Nephron progenitor cell (in vitro differentiated cells): ENCODE data around the gene SBF2.

Source experiments
- DNase-seq: peaks from one replicate; pipeline ENCODE4 v3.0.0; 2021
- H3K27ac Mint-ChIP-seq: 2 replicates; pipeline ENCODE4 v1.8.0; 2021; ENCODE audit warnings: mild to moderate bottlenecking, moderate library complexity, mixed read lengths
- H3K27me3 Mint-ChIP-seq: 2 replicates; pipeline ENCODE4 v1.8.0; 2021; ENCODE audit warnings: mild to moderate bottlenecking, low read depth, mixed read lengths; ENCODE audit not compliant: poor library complexity
- H3K36me3 Mint-ChIP-seq: 2 replicates; pipeline ENCODE4 v1.8.0; 2021; ENCODE audit warnings: low read depth, mixed read lengths
- H3K4me1 Mint-ChIP-seq: 2 replicates; pipeline ENCODE4 v1.8.0; 2021; ENCODE audit warnings: mixed read lengths
- H3K4me3 Mint-ChIP-seq: 2 replicates; pipeline ENCODE4 v1.8.0; 2021; ENCODE audit warnings: mild to moderate bottlenecking, moderate library complexity, mixed read lengths
- H3K9me3 Mint-ChIP-seq: 2 replicates; pipeline ENCODE4 v1.8.0; 2021; ENCODE audit warnings: mild to moderate bottlenecking, moderate library complexity, mixed read lengths
- TF ChIP-seq, protein P1 (sequence below): fragments of 200-600 bp; sonication (generic); IDR thresholded peaks from 2 replicates; pipeline ENCODE4 v1.5.0; 2021; ENCODE audit warnings: antibody characterized with exemption

SBF2 gene

DNA sequence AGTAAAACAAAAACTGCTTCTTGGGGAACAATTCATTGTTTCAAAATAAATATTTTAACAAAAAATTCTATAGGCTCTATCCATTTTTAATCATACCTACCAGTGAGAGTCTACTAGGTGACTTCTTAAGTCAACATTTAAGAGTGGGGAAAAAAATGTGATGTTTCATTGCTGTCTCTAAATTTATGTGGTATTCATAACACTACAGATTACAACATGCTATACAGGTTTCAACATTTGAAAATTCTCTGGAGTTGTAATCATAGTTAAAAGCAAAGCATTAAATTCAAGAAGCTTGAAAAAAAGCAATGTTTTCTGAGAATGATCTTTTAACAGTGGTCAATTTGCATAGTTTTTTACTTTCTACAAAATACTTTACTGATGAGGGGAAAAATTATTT is 18.3 kb downstream of the SBF2 start:
- Mint-ChIP-seq H3K27me3 (no peaks in the 10 kb centered on the region), H3K9me3 (no peaks in the 10 kb centered on the region), H3K36me3 (peaks cover 7% of the 10 kb centered on the region), H3K27ac (no peak overlapping the region), H3K4me1 (peaks cover 7% of the 10 kb centered on the region), H3K4me3 (no peak overlapping the region)
- TF ChIP-seq, protein P1, sequence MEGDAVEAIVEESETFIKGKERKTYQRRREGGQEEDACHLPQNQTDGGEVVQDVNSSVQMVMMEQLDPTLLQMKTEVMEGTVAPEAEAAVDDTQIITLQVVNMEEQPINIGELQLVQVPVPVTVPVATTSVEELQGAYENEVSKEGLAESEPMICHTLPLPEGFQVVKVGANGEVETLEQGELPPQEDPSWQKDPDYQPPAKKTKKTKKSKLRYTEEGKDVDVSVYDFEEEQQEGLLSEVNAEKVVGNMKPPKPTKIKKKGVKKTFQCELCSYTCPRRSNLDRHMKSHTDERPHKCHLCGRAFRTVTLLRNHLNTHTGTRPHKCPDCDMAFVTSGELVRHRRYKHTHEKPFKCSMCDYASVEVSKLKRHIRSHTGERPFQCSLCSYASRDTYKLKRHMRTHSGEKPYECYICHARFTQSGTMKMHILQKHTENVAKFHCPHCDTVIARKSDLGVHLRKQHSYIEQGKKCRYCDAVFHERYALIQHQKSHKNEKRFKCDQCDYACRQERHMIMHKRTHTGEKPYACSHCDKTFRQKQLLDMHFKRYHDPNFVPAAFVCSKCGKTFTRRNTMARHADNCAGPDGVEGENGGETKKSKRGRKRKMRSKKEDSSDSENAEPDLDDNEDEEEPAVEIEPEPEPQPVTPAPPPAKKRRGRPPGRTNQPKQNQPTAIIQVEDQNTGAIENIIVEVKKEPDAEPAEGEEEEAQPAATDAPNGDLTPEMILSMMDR = no peak
- no peak for DNase-seq

DNA sequence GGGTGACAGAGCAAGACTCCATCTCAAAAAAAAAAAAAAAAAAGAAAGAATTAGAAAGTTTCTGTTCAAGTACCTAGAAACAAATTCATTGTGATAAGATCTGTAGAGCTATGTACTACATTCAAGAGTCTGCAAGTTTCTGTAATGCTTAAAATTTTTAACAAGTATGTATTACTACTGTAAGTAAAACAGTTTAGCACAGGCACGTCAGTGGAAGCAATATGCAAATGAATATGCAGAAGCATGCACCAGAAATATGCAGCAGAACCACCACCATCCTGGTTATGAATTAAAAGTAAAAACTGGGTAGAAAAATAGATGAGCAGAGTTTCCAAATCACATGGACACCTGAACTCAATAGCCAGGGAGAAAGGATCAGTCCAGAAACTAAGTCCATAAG is 19.3 kb downstream of the SBF2 start:
- H3K4me1 Mint-ChIP-seq = peaks cover 7% of the 10 kb centered on the region

DNA sequence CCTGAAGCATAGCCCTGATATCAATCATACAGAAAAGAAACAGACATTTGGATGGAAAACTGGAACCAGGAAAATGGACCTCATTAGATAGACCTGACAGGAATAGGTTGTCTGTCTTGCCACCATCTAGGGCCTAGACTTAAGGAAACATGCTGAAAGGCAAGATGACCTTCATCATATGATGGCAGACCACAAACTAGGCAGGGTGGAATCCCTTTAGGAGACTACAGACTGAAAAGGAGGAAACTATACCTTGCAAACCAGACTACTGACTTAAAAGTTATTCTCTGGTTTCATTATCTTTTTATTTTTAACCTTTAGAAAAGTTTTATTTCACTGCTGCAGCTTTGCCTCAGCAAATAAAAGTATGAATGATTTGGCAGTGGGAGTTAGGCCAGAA is 20.3 kb downstream of the SBF2 start:
- no peaks in the 10 kb centered on the region for H3K36me3 Mint-ChIP-seq
- TF ChIP-seq, protein P1 = no peak
- H3K4me1 Mint-ChIP-seq = peaks cover 7% of the 10 kb centered on the region
- no peak overlapping the region for H3K4me3 Mint-ChIP-seq
- H3K27ac Mint-ChIP-seq = no peak overlapping the region
- no peak for DNase-seq
- H3K9me3 Mint-ChIP-seq = no peaks in the 10 kb centered on the region
- peaks cover 3% of the 10 kb centered on the region for H3K27me3 Mint-ChIP-seq

More for the DNA sequence above, 19.3 kb downstream of the SBF2 start:
- Mint-ChIP-seq H3K27me3 (peaks cover 2% of the 10 kb centered on the region), H3K27ac (no peak overlapping the region), H3K4me3 (no peak overlapping the region), H3K36me3 (no peaks in the 10 kb centered on the region), H3K9me3 (no peaks in the 10 kb centered on the region)
- TF ChIP-seq, protein P1 = no peak
- DNase-seq = no peak

DNA sequence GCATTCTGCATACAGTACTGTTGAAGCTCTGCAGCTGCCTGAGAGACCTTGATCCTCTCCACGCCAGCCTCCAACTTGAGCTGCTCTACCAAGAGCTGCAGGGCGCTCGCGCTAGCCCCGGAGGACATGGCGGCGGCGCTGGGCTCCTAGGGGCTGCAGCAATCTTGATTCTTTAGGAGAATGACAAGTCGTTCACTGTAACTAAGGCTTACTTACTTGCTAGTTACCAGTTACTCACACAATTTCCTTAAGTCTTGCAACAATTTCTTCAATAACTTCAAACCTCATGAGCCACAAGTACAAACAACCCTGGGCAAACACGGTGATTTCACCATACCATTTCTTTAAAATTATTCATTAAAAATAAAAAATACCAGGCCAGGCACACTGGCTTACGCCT is 21.9 kb downstream of the SBF2 start:
- Mint-ChIP-seq H3K36me3 (no peaks in the 10 kb centered on the region), H3K9me3 (no peaks in the 10 kb centered on the region)

DNA sequence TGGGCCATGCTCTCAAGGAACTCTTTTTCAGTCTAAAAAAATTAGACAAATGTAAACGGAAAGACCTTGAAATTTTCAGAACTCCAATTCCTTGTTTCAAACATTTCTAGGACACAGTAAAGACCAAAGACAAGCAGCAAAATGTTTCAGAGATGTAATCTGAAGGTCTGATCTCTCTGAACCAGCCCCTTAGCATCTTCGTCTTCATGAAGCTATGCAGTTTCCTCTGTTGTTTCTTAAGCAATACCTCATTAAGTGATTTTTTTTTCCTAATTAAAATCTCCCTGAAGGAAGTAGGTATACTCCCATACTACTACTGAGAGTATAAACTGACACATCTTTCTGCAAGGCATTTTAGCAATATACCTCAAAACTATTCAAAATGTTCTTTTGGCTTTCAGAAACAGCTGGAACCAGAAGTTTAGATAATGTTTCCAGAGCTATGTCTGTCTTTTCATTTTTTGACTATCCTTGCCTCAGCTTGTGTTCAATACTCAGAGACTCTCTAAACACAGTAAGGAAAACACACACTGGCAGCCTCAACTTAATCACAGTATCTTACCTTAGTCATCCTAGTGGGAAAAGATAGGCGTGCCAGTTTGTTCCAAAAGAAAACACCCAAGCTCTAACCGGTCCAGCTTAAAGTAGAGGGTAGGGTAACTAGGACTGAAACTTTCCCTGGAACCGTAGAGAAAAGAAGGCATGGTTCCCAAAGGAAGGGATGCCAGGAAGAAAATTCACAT is 25.1 kb downstream of the SBF2 start:
- peaks cover 3% of the 10 kb centered on the region for H3K27me3 Mint-ChIP-seq
- H3K9me3 Mint-ChIP-seq = peaks cover 6% of the 10 kb centered on the region
- no peak overlapping the region for H3K4me3 Mint-ChIP-seq
- H3K27ac Mint-ChIP-seq = no peak overlapping the region
- H3K36me3 Mint-ChIP-seq = peaks cover 7% of the 10 kb centered on the region
- no peak for DNase-seq
- TF ChIP-seq, protein P1 = no peak
- no peaks in the 10 kb centered on the region for H3K4me1 Mint-ChIP-seq

More for the DNA sequence above, 21.9 kb downstream of the SBF2 start:
- H3K4me1 Mint-ChIP-seq = no peaks in the 10 kb centered on the region
- peaks cover 3% of the 10 kb centered on the region for H3K27me3 Mint-ChIP-seq
- H3K4me3 Mint-ChIP-seq = no peak overlapping the region
- TF ChIP-seq, protein P1 = no peak
- no peak for DNase-seq
- H3K27ac Mint-ChIP-seq = no peak overlapping the region

DNA sequence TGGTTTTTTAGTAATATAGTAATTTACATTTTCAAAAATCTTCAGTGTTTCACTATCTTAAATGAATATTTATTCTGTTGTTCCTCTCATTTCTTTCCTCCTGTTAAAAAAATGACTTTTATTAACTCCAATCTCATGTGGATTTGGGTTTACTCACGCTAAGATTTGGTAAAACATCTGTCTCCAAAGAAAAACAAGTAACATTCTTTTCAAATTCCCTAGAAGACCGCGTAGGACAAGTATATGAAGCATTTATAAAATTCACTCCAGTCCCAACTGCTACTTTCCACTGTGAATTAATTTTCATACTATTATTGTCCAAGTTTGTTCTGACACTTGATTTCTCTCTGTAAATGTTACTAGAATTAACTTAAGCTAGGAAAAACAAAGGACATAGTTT is 26.2 kb downstream of the SBF2 start:
- H3K36me3 Mint-ChIP-seq = peaks cover 7% of the 10 kb centered on the region
- TF ChIP-seq, protein P1 = no peak
- no peak overlapping the region for H3K27ac Mint-ChIP-seq
- no peak overlapping the region for H3K4me3 Mint-ChIP-seq
- no peaks in the 10 kb centered on the region for H3K4me1 Mint-ChIP-seq
- H3K9me3 Mint-ChIP-seq = peaks cover 6% of the 10 kb centered on the region
- DNase-seq = no peak
- peaks cover 3% of the 10 kb centered on the region for H3K27me3 Mint-ChIP-seq
